HG03103 (cell line): Measurements from ENCODE around the gene PCDHB10.
"Not testable (repeated sequence)": the region's sequence is repeated elsewhere in the genome, so short reads cannot be mapped to it uniquely, and the experiment has no call there.

Experiments used
- ATAC-seq: cut with Tn5 transposase; IDR thresholded peaks from one replicate; pipeline ENCODE4 v1.9.1; 2021; ENCODE audit warnings: low read depth; ENCODE audit not compliant: unreplicated experiment

The PCDHB10 gene

GRCh38 chr5:141235922-141236321, 43.8 kb downstream of the PCDHB10 start:
- not testable (repeated sequence) for ATAC-seq

GRCh38 chr5:141236516-141237313, 44.6 kb downstream of the PCDHB10 start:
- ATAC-seq, result no peak

GRCh38 chr5:141241496-141241895, 49.3 kb downstream of the PCDHB10 start:
- no peak for ATAC-seq
